Measurements from ENCODE around the gene TMEM123.
A peak's percentile ranks its signal among the peaks of the same experiment; 100 is the strongest.

TMEM123 gene

DNA sequence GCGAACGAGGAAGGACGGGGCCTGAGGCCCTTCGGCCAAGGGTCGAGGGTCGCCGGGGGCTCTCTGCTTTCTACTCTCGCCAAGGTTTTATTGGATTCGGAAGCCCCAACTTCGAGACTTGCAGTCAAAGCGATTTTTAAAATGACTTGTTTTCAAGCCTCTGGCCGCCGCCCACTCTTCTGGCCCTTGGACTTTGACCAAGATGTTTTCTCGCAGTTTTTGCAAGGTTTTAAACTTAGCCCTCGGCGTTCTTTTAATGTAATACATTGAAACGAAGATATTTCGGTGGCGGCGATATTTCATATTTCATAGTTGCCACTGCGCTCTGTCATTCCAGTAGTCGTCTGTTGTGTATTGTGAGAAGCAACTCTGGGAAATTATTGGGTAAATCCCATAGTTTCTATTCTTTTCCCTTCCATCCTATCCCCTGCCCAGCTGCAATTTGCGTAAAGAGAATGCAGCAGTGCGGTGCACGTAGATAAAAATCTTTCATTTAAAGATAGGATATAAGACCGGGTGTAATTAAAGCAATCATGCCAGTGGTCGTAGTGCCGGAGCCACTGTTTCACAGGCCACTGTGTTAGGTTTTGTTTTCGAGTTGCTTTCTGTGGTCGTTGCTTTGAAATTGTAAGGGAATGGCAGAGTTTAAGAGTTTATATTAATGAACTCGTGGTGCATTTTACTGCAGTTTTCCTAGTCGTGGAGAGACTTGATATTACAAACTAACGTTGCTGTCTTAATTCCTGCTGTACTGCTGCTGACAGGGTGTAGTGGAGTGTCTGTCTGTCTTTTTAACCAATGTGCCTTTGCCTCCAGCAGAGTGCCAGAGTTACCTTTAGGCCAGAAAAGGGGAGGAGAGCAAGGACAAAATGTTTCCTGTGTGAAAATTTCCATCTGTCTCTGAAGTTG is 104.8 kb downstream of the TMEM123 start:
- no peak for TF ChIP-seq FOXP2 (optimal IDR thresholded peaks at IDR 0.05; ENCODE audit: borderline replicate concordance, extremely low read depth, extremely low read length, insufficient read depth)
- TF ChIP-seq POLR2AphosphoS5 (IDR thresholded peaks at IDR 0.05; ENCODE audit: low read depth, low read length): no peak
- TF ChIP-seq TAF1 (IDR thresholded peaks at IDR 0.05; ENCODE audit: borderline replicate concordance, insufficient read depth, low read length): peak; percentile 3; the same call in 1 of the 2 replicates

- TF ChIP-seq FOXP2 (optimal IDR thresholded peaks at IDR 0.05; ENCODE audit: borderline replicate concordance, extremely low read depth, extremely low read length, insufficient read depth) (peak; percentile 96), REST (IDR thresholded peaks at IDR 0.05; ENCODE audit: insufficient read depth in 1 of 2, low read depth in 2 of 2, low read length in 2 of 2) (0 out of 4 replicates have a peak, but pooled peaks of 1 of the 2 experiments have one; percentile 10), POLR2AphosphoS5 (IDR thresholded peaks at IDR 0.05; ENCODE audit: low read depth, low read length) (peak; percentile 79), SIN3A (IDR thresholded peaks at IDR 0.05; ENCODE audit: borderline replicate concordance, insufficient read depth, low read length) (no peak), TAF1 (IDR thresholded peaks at IDR 0.05; ENCODE audit: borderline replicate concordance, insufficient read depth, low read length) (0 out of 2 replicates have a peak, but pooled peaks have one; percentile 29)
Observed at GRCh38 chr11:102346748-102347461, 105.7 kb downstream of the TMEM123 start, which contains the start of gene BIRC2. Gene BIRC2 (plus strand): TSS chr11:102347214. CDS start chr11:102349855, 2,641 bp downstream.

DNA sequence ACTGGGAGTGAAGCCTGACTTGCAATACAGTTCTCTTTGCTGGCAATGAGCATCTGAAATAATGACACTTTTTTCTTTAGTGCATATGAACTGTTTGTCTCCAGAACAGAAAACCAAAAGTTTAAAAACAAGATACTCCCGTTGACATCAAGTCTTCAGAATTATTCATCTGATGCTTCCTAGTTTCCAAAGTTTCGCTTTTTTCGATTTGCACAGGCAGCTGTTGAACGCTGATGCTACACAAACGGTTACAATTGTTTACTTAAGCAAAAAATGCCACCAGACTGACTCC is 106.2 kb downstream of the TMEM123 start:
- TF ChIP-seq REST (IDR thresholded peaks at IDR 0.05; ENCODE audit: insufficient read depth in 1 of 2, low read depth in 2 of 2, low read length in 2 of 2): no peak
